Right ventricle myocardium inferior (tissue), 1 donor: ENCODE measurements around the gene AKT1. TPM values are rescaled to one million over a fixed set of nuclear protein-coding genes. Genes with fewer than 3 reads are reported as not detected.
"Not testable (repeated sequence)": the region's sequence is repeated elsewhere in the genome, so short reads cannot be mapped to it uniquely, and the experiment has no call there.

Source experiments
- ATAC-seq: fragments of 200-7000 bp; cut with Tn5 transposase; one replicate; pipeline ENCODE4 v1.9.1; 2020; ENCODE audit warnings: mild to moderate bottlenecking, moderate library complexity
- DNase-seq: peaks from one replicate; pipeline ENCODE4 v3.0.0; 2021; ENCODE audit errors: missing footprints
- intact Hi-C: fragments of 100-400 bp; cut with DNase I; formaldehyde crosslinking; loops from one replicate; pipeline ENCODE4 v1.11.0; 2022
- total RNA-seq: library from RNA; stranded (reverse); fragmentation: NEBNext Ultra II Directional; extraction: Animal tissue kit (Norgen Biotek cat#: 25700); gene quantifications from one replicate; pipeline ENCODE4 v1.2.1, GENCODE V29; 2021
- donor health status: DM: no; HTN: yes; CAD: no; lungs with severe emphysema.

The AKT1 gene
- total RNA-seq, 1 donor from 2014 or later = 134 TPM

GRCh38 chr14:104734991-104735779, 60.4 kb downstream of the AKT1 start:
- DNase-seq (no peak), ATAC-seq (peak; percentile 13)

GRCh38 chr14:104734601-104734990, 61.0 kb downstream of the AKT1 start:
- DNase-seq = no peak
- ATAC-seq = no peak
- intact Hi-C loops = no loop called here

More at GRCh38 chr14:104734991-104735779, 60.4 kb downstream of the AKT1 start:
- intact Hi-C loops = no loop called here

GRCh38 chr14:104734051-104734587, 61.4 kb downstream of the AKT1 start:
- no peak for DNase-seq
- intact Hi-C loops = no loop called here

GRCh38 chr14:104732931-104733681, 62.4 kb downstream of the AKT1 start:
- intact Hi-C loops = no loop called here
- no peak for DNase-seq
- ATAC-seq = no peak

More at GRCh38 chr14:104734051-104734587, 61.4 kb downstream of the AKT1 start:
- no peak for ATAC-seq

- DNase-seq (peak; percentile 87), ATAC-seq (peak; percentile 72)
- intact Hi-C loops = no loop called here
These were observed 63.2 kb downstream of the AKT1 start for GRCh38 chr14:104732355-104732804.

GRCh38 chr14:104731320-104732294, 63.9 kb downstream of the AKT1 start:
- DNase-seq (no peak), ATAC-seq (no peak)
- intact Hi-C loops = no loop called here

GRCh38 chr14:104730487-104730886, 65.1 kb downstream of the AKT1 start:
- DNase-seq (no peak), ATAC-seq (no peak)
- intact Hi-C loops = no loop called here

GRCh38 chr14:104729835-104730181, 65.7 kb downstream of the AKT1 start:
- intact Hi-C loops = loop anchor here (10.0 kb wide), 1 partner anchor 745 kb away; the partner anchor contains the start of gene CRIP2
- ATAC-seq (no peak), DNase-seq (no peak)

GRCh38 chr14:104729176-104729834, 66.2 kb downstream of the AKT1 start:
- intact Hi-C loops = loop anchor here (10.0 kb wide), 1 partner anchor 745 kb away; the partner anchor contains the start of gene CRIP2
- ATAC-seq, DNase-seq: not testable (repeated sequence)

GRCh38 chr14:104728631-104729030, 66.9 kb downstream of the AKT1 start:
- DNase-seq (no peak), ATAC-seq (no peak)

GRCh38 chr14:104726600-104727451, 68.7 kb downstream of the AKT1 start:
- intact Hi-C loops = loop anchor here (10.0 kb wide), 1 partner anchor 748 kb away; the partner anchor contains the start of gene CRIP2
- DNase-seq = no peak
- no peak for ATAC-seq

More at GRCh38 chr14:104728631-104729030, 66.9 kb downstream of the AKT1 start:
- intact Hi-C loops = loop anchor here (10.0 kb wide), 1 partner anchor 746 kb away; the partner anchor contains the start of gene CRIP2

- ATAC-seq (no peak), DNase-seq (no peak)
- intact Hi-C loops = loop anchor here (2.0 to 10.0 kb wide), 2 partner anchors 27 to 749 kb away; partner anchors contain the start of genes CRIP2 and SIVA1
These were observed 69.6 kb downstream of the AKT1 start for GRCh38 chr14:104725772-104726548.

GRCh38 chr14:104724981-104725771, 70.4 kb downstream of the AKT1 start:
- peak; percentile 52 for ATAC-seq
- no peak for DNase-seq
- intact Hi-C loops = loop anchor here (1.0 to 10.0 kb wide), 3 partner anchors 28 to 750 kb away; partner anchors contain the start of genes CRIP2 and SIVA1

GRCh38 chr14:104724407-104724980, 71.1 kb downstream of the AKT1 start:
- intact Hi-C loops = loop anchor here (1.0 to 10.0 kb wide), 3 partner anchors 28 to 750 kb away; partner anchors contain the start of genes CRIP2 and SIVA1
- DNase-seq (peak; percentile 88), ATAC-seq (peak; percentile 45)
